Inferior parietal cortex (tissue), 1 donor: Measurements from ENCODE around the gene KSR1.
"Not testable (repeated sequence)": the region's sequence is repeated elsewhere in the genome, so short reads cannot be mapped to it uniquely, and the experiment has no call there.

Source experiments
- DNase-seq: peaks from one replicate; pipeline ENCODE4 v3.0.0-alpha.2; 2016; ENCODE audit errors: extremely low spot score

Gene KSR1

GRCh38 chr17:27633312-27634025 lies 177.2 kb downstream of the KSR1 start:
- DNase-seq = no peak

- no peak for DNase-seq
Measured at GRCh38 chr17:27634026-27634335, 177.7 kb downstream of the KSR1 start.

GRCh38 chr17:27634776-27635175 lies 178.5 kb downstream of the KSR1 start:
- no peak for DNase-seq

- DNase-seq = no peak
Measured at GRCh38 chr17:27635275-27635823, 179.1 kb downstream of the KSR1 start.

GRCh38 chr17:27636005-27636520 lies 179.8 kb downstream of the KSR1 start:
- DNase-seq = not testable (repeated sequence)

GRCh38 chr17:27637818-27638217 lies 181.6 kb downstream of the KSR1 start:
- not testable (repeated sequence) for DNase-seq

- not testable (repeated sequence) for DNase-seq
Measured at GRCh38 chr17:27638415-27638914, 182.2 kb downstream of the KSR1 start.

- DNase-seq = no peak
Measured at GRCh38 chr17:27640790-27641189, 184.5 kb downstream of the KSR1 start.

GRCh38 chr17:27644586-27644985 lies 188.3 kb downstream of the KSR1 start:
- DNase-seq = no peak

GRCh38 chr17:27645621-27646020 lies 189.4 kb downstream of the KSR1 start:
- DNase-seq = not testable (repeated sequence)

GRCh38 chr17:27646232-27646631 lies 190.0 kb downstream of the KSR1 start:
- no peak for DNase-seq

GRCh38 chr17:27647765-27648164 lies 191.5 kb downstream of the KSR1 start:
- no peak for DNase-seq

GRCh38 chr17:27649111-27649571 lies 192.9 kb downstream of the KSR1 start:
- peak; percentile 62 for DNase-seq

- DNase-seq = no peak
Measured at GRCh38 chr17:27649929-27650328, 193.7 kb downstream of the KSR1 start.

GRCh38 chr17:27650836-27651235 lies 194.6 kb downstream of the KSR1 start:
- DNase-seq = no peak

GRCh38 chr17:27651411-27652345 lies 195.4 kb downstream of the KSR1 start:
- peak; percentile 63 for DNase-seq

- DNase-seq = not testable (repeated sequence)
Measured at GRCh38 chr17:27653449-27653971, 197.3 kb downstream of the KSR1 start.

- no peak for DNase-seq
Measured at GRCh38 chr17:27654136-27654535, 197.9 kb downstream of the KSR1 start.

GRCh38 chr17:27654654-27655524 lies 198.6 kb downstream of the KSR1 start:
- peak; percentile 77 for DNase-seq

- not testable (repeated sequence) for DNase-seq
Measured at GRCh38 chr17:27655525-27656111, 199.4 kb downstream of the KSR1 start.
